CD4-positive, alpha-beta T cell treated with Interleukin-15 for 1 hour (primary cell): Measurements from ENCODE around the gene CANX.

ENCODE experiments used
- DNase-seq: peaks from one replicate; pipeline ENCODE4 v3.0.0-alpha.2; 2020

Gene CANX

GRCh38 chr5:179759581-179760551, 61.1 kb downstream of the CANX start:
- no peak for DNase-seq

DNA sequence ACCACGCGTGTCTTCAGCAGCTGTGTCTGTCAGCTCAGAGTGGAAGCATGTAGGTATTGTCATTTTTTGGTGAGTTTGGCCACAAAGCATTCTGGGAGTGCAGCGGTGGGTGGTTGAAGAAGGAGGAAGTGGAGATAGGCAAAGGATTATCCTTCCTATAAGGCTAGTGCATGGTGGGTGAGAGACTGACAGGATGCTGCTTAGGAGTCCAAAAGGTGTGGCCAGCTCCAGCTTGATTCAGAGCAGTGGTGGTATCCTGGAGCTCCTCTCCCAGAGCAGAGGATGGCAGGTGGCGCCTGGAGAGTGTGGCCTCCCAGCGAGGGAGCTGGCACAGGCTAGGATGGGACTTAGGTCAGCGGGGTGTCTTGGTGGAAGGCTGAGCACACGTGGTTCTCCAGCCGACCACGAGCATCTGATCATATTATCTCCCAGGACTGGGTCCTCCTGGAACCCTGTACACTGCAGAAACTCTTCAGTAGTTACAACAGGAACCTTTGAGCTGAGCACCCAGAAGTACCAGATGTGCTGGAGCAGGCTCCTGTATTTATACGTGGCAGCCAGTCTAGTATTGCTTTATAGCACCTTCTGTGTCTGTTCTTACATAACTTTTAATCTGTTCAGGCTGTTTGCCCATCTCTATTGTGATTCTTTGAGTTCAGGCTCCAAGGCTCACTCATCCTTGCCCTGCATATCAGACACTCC, 63.5 kb downstream of the CANX start:
- peak; percentile 28 for DNase-seq

DNA sequence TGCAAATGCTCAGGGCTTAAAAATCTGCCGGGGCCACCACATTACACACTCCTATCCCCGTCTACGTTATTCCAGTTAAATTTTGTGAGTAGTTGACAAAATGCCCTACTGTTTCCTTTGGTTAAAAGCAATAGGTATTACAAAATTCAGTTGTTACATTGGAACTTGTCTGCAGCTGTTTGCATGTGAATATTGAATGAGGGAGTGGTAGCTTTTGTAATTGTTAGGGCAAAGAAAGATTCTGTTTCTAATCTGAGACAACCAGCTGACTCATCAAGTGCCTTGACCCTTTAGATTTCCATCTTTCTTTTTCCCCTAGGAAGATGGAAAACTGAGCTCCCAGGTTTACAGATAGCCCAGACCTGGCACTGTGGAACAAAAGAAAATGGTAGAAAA, 64.0 kb downstream of the CANX start:
- DNase-seq: no peak

GRCh38 chr5:179763215-179763945, 64.6 kb downstream of the CANX start:
- DNase-seq: peak; percentile 52

DNA sequence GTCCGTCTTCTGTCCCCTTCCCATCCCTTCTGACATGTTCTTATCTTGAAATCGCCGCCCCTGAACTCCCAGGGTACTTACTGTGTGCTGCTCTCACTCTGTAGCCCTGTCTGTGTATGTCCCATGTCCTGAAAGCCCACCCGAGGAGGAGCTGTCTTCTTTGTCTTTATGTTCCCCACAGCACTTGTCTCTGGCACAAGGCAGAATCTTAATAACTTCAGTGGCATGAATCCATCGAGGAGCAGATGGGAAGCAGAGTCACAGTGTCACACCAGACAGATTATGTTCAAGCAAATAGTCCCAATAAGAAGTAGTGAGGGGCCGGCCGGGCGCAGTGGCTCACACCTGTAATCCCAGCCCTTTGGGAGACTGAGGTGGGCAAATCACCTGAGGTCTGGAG, 65.3 kb downstream of the CANX start:
- DNase-seq: no peak

- DNase-seq: no peak
These were observed 66.6 kb downstream of the CANX start for GRCh38 chr5:179765400-179765799.

- DNase-seq: no peak
These were observed 67.4 kb downstream of the CANX start for GRCh38 chr5:179766021-179766725.

DNA sequence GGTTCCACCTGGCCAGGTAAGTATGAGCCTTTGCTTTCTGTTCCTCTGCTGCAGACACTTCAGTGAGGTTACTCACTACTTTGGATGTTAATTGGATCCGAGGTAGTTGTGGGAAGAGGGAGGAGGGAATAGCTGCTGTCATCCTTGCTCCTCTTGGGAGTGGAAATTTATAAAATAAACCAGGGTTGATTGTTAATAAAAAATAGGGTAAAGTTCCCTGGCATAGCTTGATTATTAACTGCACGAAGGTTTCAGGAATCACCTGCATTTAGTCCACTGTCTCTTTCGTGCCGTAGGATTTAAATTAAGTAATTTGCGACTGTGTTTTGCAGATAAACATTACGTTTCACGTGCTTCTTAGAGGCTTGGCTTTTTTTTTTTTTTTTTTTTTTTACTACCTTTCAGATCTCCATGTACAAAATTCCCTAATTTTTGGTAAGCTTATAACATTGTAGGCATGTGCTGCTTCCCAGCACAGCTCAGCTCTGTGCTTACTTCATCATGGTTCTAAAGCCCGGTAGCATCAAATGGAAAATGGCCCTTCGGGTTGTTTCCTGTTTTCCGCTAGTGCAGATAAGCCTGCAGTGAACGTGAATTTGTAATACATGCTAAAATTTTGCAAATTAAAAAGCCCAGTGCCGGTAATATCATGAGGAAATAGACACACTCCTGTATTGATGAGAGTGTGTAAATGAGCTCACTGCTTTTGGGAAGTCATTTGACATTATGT, 68.1 kb downstream of the CANX start:
- DNase-seq: no peak

DNA sequence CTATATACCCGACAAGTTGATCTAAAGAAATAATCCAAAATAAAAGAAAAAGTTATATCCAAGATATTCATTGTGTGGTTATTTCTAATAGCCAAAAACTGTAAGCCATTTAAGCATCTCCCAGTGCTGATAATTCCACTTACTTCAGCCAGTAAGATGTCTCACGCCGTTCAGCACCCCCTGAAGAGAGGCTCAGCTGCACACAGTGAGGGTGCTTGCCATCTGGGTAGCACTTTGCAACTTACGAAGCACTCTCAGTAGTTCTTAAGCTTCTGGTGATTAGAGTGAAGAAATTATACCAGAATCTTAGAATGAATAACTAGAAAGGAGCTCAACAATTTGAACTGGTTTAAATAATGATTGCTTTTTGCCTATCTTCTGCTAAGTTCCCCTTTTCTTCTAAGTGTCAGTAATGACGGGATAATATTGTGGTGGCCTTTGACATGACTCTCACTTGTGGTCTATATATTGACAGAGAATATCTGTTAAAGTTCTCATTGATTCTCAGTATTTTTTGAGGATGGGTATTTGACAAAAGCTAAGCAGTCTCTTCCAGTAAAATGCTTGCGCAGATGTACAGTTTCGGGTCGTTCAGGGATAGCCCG, 68.8 kb downstream of the CANX start:
- no peak for DNase-seq

GRCh38 chr5:179768326-179769085, 69.7 kb downstream of the CANX start:
- no peak for DNase-seq

- no peak for DNase-seq
These were observed 70.5 kb downstream of the CANX start for GRCh38 chr5:179769271-179769670.

GRCh38 chr5:179769796-179770195, 71.0 kb downstream of the CANX start:
- no peak for DNase-seq

DNA sequence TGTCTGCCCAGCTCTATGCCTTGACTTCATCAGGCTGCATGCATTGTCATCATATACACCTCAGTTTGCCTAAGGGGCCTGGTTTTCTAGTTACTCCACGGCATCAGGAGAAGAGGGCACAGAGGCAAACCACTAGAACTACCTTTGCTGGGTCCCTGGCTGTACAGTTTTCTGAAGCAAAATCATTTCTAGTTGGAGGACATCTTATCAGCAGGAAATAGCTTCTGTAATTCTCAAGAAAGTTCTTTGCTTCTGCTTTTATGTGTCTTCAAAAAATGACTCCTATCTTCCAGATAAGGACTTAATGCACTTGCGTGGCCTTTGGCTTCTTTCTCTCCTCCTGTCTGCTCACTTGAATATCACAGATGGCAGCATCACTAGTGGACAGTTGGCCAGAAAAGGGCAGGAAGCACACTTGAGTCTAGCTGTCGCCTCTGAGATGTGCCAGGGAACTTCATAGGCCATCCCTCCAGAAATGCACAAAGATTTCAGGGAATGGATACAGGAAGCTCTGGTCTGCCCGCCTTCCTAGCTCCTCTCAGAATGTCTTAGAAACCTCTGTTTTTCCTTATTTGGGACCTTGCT, 72.6 kb downstream of the CANX start:
- no peak for DNase-seq

GRCh38 chr5:179772351-179772750, 73.6 kb downstream of the CANX start:
- no peak for DNase-seq

GRCh38 chr5:179773686-179774040, 74.9 kb downstream of the CANX start:
- no peak for DNase-seq

DNA sequence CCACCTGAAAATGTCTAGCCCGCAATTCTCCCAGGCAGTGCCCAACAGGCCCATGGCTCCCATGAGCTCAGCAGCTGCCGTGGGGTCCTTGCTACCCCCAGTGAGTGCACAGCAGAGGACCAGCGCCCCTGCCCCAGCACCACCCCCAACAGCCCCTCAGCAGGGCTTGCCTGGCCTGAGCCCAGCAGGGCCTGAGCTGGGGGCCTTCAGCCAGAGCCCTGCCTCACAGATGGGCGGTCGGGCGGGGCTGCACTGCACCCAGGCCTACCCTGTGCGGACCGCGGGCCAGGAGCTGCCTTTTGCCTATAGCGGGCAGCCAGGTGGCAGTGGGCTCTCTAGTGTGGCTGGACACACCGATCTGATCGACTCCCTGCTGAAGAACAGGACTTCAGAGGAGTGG, 75.7 kb downstream of the CANX start:
- no peak for DNase-seq

DNA sequence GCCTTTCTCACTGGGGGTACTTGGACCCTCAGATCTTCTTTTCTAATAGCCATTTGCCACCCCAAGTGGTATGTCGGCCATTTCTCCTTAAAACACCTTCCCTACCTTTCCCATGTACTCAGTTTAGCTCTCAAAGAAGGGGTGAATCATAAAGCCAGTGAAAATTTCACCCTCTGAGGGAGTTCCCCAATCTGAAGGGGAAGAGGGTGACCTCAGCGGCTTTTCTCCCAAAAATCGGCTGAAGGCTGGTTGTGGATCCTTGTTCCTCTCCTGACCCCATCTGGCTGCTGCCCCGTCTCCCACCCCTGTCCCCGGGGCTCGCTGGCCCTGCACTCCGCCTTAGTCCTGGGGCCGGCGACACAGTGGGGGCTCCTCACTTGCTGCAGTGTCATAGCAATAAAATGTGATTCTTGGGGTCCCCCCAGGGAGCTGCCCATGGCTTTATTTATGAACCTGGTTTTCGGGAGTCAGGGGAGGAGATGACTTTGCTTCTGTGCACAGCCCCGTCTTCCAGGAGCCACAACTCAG, 77.7 kb downstream of the CANX start:
- no peak for DNase-seq

DNA sequence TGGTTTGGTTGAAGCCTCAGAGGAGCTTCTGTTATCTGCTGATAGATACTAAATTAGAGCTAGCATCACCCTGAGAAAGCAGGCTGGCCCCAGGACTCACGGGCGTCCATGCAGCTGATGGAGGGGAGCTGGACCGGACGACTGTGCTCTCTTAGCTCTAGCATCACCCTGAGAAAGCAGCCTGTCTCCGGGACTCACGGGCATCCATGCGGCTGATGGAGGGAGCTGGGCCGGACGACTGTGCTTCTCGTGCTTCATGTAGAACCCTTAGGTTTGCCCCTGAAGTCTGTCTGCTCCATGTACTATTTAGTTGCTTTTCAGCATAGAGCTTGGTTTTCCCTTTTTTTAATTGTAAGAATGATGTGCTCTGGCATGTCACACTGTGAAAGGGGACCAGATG, 78.7 kb downstream of the CANX start:
- DNase-seq: no peak

- no peak for DNase-seq
These were observed 79.1 kb downstream of the CANX start for GRCh38 chr5:179777909-179778308.

- no peak for DNase-seq
These were observed 79.8 kb downstream of the CANX start for GRCh38 chr5:179778591-179778990.
